HepG2 (cell line): Measurements from ENCODE around the gene MIEF1.

Experiments used
- CEBPG ChIP-seq: IDR thresholded peaks from 2 replicates; pipeline ENCODE4 v1.6.1; 2016
- SALL1 ChIP-seq: sonication (generic); formaldehyde crosslinking; IDR thresholded peaks from 2 replicates; pipeline ENCODE4 v1.8.0; 2022; ENCODE audit warnings: mild to moderate bottlenecking, missing genetic modification reagents
- UBTF ChIP-seq: sonication (generic); formaldehyde crosslinking; IDR thresholded peaks from 2 replicates; pipeline ENCODE4 v1.4.0; 2020; ENCODE audit warnings: mild to moderate bottlenecking, missing genetic modification reagents

- TF ChIP-seq CEBPG (CRISPR knock-in tag) (no peak), UBTF (CRISPR knock-in tag) (no peak), SALL1 (CRISPR knock-in tag) (no peak)
Observed at GRCh38 chr22:39562839-39563489, 60.9 kb downstream of the MIEF1 start.
